Measurements from ENCODE around the gene C17orf67. TPM values are rescaled to one million over a fixed set of nuclear protein-coding genes. Genes with fewer than 3 reads are reported as not detected.

The C17orf67 gene
- polyA plus RNA-seq, 1 donor (not counting 4 experiments of a cell fraction or from before 2014, with no cell fraction given), result 0.46 TPM

GRCh38 chr17:56867948-56868376 is 34.2 kb upstream of the C17orf67 start:
- no peaks in the 10 kb centered on the region for H3K4me1 ChIP-seq (ENCODE audit: control insufficient read depth, extremely low read depth, insufficient read depth, low read length)
- H3K27me3 ChIP-seq (ENCODE audit: control insufficient read depth, extremely low read depth, insufficient read depth, low read length), result no peaks in the 10 kb centered on the region
- H3K9me1 ChIP-seq (ENCODE audit: control insufficient read depth, extremely low read depth, insufficient read depth, low read length), result no peaks in the 10 kb centered on the region
- H3K79me2 ChIP-seq (ENCODE audit: control insufficient read depth, insufficient read depth, low read length), result no peaks in the 10 kb centered on the region
- no peak overlapping the region for H3K27ac ChIP-seq (ENCODE audit: control insufficient read depth, insufficient read depth, low read length)
- H3K9me3 ChIP-seq (ENCODE audit: control insufficient read depth, low read depth, low read length), result no peaks in the 10 kb centered on the region
- dilution Hi-C loops (cut with MboI; ENCODE audit: extremely low pct_ligation_motif_present, low sequenced_read_pairs), result no loop called here
- peaks cover 0 to 10% of the 10 kb centered on the region in 2 experiments for H3K36me3 ChIP-seq (ENCODE audit: control insufficient read depth in 2 of 2, extremely low read depth in 1 of 2, insufficient read depth in 2 of 2, low read length in 2 of 2)
- H4K20me1 ChIP-seq (ENCODE audit: control insufficient read depth, extremely low read depth, insufficient read depth, low read length), result no peaks in the 10 kb centered on the region
- no peak overlapping the region for H3K9ac ChIP-seq (ENCODE audit: control insufficient read depth, extremely low read depth, insufficient read depth, low read length)
- no peak for TF ChIP-seq EZH2 (IDR thresholded peaks at IDR 0.05; ENCODE audit: low read length)
- no peak overlapping the region for H2AFZ ChIP-seq (ENCODE audit: control insufficient read depth, low read length)
- no peak overlapping the region for H3K4me2 ChIP-seq (ENCODE audit: control insufficient read depth, extremely low read depth, insufficient read depth, low read depth, low read length)
- peak; percentile 17 for FAIRE-seq
- H3K4me3 ChIP-seq (ENCODE audit: control insufficient read depth in 2 of 3, extremely low read depth in 1 of 3, insufficient read depth in 2 of 3, low read depth in 1 of 3, low read length in 3 of 3), result no peak overlapping the region
- no peak for DNase-seq (ENCODE audit: low read depth, low spot score)

DNA sequence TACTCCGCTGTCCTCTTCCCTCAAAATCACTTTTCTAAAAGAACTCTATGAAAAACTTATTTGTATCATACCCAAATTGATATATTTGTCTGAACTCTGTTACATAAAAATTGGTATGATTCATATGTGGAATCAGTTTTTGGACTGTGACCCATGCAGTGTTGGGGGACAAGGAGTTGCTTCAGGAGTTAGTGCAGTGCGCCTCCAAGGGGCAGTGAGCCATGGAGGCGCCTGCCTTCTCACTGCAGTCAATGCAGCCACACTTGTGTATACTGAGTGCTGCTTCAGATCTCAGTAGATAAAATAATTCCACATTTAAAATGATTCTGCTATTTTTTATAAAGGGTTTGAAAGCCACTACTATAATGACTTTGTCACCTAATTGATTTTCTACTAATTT is 32.8 kb upstream of the C17orf67 start:
- H3K36me3 ChIP-seq (ENCODE audit: control insufficient read depth in 2 of 2, extremely low read depth in 1 of 2, insufficient read depth in 2 of 2, low read length in 2 of 2), result peaks cover 2 to 10% of the 10 kb centered on the region in 2 experiments
- H3K9me1 ChIP-seq (ENCODE audit: control insufficient read depth, extremely low read depth, insufficient read depth, low read length), result no peaks in the 10 kb centered on the region
- DNase-seq (ENCODE audit: low read depth, low spot score) (no peak), FAIRE-seq (no peak)
- H3K27ac ChIP-seq (ENCODE audit: control insufficient read depth, insufficient read depth, low read length), result no peak overlapping the region
- dilution Hi-C loops (cut with MboI; ENCODE audit: extremely low pct_ligation_motif_present, low sequenced_read_pairs), result no loop called here
- no peaks in the 10 kb centered on the region for H3K9me3 ChIP-seq (ENCODE audit: control insufficient read depth, low read depth, low read length)
- H3K4me1 ChIP-seq (ENCODE audit: control insufficient read depth, extremely low read depth, insufficient read depth, low read length), result no peaks in the 10 kb centered on the region
- no peaks in the 10 kb centered on the region for H3K79me2 ChIP-seq (ENCODE audit: control insufficient read depth, insufficient read depth, low read length)
- H3K4me2 ChIP-seq (ENCODE audit: control insufficient read depth, extremely low read depth, insufficient read depth, low read depth, low read length), result no peak overlapping the region
- no peaks in the 10 kb centered on the region for H4K20me1 ChIP-seq (ENCODE audit: control insufficient read depth, extremely low read depth, insufficient read depth, low read length)
- H3K9ac ChIP-seq (ENCODE audit: control insufficient read depth, extremely low read depth, insufficient read depth, low read length), result no peak overlapping the region
- no peak overlapping the region for H2AFZ ChIP-seq (ENCODE audit: control insufficient read depth, low read length)
- H3K4me3 ChIP-seq (ENCODE audit: control insufficient read depth in 2 of 3, extremely low read depth in 1 of 3, insufficient read depth in 2 of 3, low read depth in 1 of 3, low read length in 3 of 3), result no peak overlapping the region
- no peak for TF ChIP-seq EZH2 (IDR thresholded peaks at IDR 0.05; ENCODE audit: low read length)
- peak in 1 of 3 experiments; percentile 48 for TF ChIP-seq CTCF (optimal IDR thresholded peaks at IDR 0.05 in 1 of 3, IDR thresholded peaks at IDR 0.05 in 1 of 3, conservative IDR thresholded peaks at IDR 0.05 in 1 of 3; ENCODE audit: extremely low read depth in 1 of 3, insufficient read depth in 2 of 3, low read length in 3 of 3)
- H3K27me3 ChIP-seq (ENCODE audit: control insufficient read depth, extremely low read depth, insufficient read depth, low read length), result no peaks in the 10 kb centered on the region

DNA sequence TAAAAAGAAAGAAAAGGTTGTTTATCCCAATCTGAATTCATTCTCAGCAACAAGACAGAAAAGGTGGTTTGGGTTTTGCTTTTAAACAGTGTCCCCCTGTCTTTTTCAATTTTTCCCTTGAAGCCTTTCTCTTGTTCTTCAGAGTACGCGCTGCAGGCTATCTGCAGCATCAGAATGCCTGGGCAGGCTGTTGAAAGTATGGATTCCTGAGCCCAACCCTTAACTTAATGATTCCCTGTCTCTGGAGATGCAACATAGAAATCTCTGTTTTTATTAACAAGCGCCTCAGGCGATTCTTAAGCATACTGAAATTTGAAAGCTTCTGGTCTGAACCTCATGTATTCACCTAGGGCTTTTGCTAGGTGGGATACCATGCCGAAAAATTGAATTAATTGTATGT is 32.4 kb upstream of the C17orf67 start:
- Histone ChIP-seq H3K9ac (ENCODE audit: control insufficient read depth, extremely low read depth, insufficient read depth, low read length) (no peak overlapping the region), H2AFZ (ENCODE audit: control insufficient read depth, low read length) (no peak overlapping the region), H3K36me3 (ENCODE audit: control insufficient read depth in 2 of 2, extremely low read depth in 1 of 2, insufficient read depth in 2 of 2, low read length in 2 of 2) (peaks cover 4 to 10% of the 10 kb centered on the region in 2 experiments), H3K4me3 (ENCODE audit: control insufficient read depth in 2 of 3, extremely low read depth in 1 of 3, insufficient read depth in 2 of 3, low read depth in 1 of 3, low read length in 3 of 3) (no peak overlapping the region), H3K4me1 (ENCODE audit: control insufficient read depth, extremely low read depth, insufficient read depth, low read length) (no peaks in the 10 kb centered on the region), H3K27me3 (ENCODE audit: control insufficient read depth, extremely low read depth, insufficient read depth, low read length) (no peaks in the 10 kb centered on the region), H3K27ac (ENCODE audit: control insufficient read depth, insufficient read depth, low read length) (no peak overlapping the region), H4K20me1 (ENCODE audit: control insufficient read depth, extremely low read depth, insufficient read depth, low read length) (no peaks in the 10 kb centered on the region), H3K4me2 (ENCODE audit: control insufficient read depth, extremely low read depth, insufficient read depth, low read depth, low read length) (no peak overlapping the region), H3K9me3 (ENCODE audit: control insufficient read depth, low read depth, low read length) (no peaks in the 10 kb centered on the region), H3K79me2 (ENCODE audit: control insufficient read depth, insufficient read depth, low read length) (no peaks in the 10 kb centered on the region), H3K9me1 (ENCODE audit: control insufficient read depth, extremely low read depth, insufficient read depth, low read length) (no peaks in the 10 kb centered on the region)
- no peak for FAIRE-seq
- TF ChIP-seq CTCF (optimal IDR thresholded peaks at IDR 0.05 in 1 of 3, IDR thresholded peaks at IDR 0.05 in 1 of 3, conservative IDR thresholded peaks at IDR 0.05 in 1 of 3; ENCODE audit: extremely low read depth in 1 of 3, insufficient read depth in 2 of 3, low read length in 3 of 3) (no peak), EZH2 (IDR thresholded peaks at IDR 0.05; ENCODE audit: low read length) (no peak)
- dilution Hi-C loops (cut with MboI; ENCODE audit: extremely low pct_ligation_motif_present, low sequenced_read_pairs), result no loop called here
- DNase-seq (ENCODE audit: low read depth, low spot score), result no peak

Data from keratinocyte (primary cell).